HG02642 (cell line): ENCODE results near the gene URI1.

Source experiments
- ATAC-seq: cut with Tn5 transposase; IDR thresholded peaks from one replicate; pipeline ENCODE4 v1.9.1; 2021; ENCODE audit warnings: mild to moderate bottlenecking; ENCODE audit not compliant: unreplicated experiment, poor library complexity

Gene URI1

DNA sequence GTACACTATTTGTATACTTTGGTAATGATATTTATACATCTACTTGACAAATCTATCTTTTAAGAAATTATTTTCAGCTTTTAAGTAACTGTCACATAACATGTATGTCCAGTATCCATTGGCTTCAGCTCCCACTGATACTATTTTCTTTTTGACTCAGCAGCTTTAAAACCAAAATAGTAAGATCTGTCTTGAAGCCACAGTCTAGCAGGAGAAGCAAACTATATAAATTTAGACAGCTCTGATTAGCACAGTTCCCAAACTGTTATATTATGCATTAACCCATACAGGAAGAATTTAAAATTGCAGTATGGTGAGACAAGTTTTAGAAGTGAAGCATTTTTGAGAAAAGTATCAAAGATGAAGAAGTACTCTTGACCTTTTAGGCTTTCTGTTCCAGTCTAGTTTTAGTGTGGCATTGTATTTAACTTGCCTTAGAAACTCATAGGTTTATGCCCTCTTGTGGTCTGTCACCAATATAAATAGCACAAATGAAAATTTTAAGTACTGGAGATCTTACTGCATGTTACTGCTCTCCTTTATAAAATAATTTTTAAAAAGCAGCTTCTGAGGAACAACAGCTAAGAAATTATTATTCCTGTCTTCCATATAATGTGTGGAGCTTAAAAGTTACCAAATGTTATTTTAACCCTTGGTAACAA, 24.7 kb downstream of the URI1 start:
- no peak for ATAC-seq

DNA sequence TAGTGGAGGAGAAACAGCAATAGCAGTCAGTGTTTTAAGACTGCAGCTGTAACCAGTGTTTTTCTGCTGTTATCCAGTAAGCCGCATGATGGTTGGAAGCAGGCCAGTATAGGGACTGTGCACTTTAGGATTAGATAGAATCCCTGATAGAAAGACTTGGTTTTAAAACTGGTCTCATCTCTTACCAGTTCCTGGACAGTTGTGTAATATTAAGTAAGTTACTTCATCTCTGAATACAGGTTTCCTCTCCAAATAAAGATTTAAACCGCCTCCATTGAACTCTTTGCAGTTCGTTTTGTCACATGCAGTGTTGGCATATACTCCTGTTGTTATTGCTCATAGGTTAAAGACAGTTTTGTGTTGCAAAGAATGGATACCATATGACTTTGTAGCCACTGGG, 25.6 kb downstream of the URI1 start:
- ATAC-seq = no peak

DNA sequence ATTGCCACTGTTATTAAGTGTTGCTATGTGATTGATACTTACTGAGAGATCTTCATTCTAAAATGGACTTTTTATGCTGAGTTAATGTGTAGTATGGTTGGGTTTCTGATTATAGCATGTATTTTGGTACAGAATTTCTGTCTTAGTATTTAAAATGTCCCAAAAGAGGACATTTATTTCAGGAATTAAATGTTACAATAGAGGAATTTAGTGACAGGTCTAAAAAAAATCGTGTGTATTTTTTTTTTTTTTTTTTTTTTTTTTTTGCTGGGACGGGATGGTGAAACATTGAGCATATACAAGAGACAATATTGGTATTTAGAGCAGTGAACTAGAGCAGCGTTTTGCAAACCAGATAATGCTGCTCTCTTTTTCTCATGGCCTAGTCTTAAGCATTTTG, 27.9 kb downstream of the URI1 start:
- no peak for ATAC-seq

DNA sequence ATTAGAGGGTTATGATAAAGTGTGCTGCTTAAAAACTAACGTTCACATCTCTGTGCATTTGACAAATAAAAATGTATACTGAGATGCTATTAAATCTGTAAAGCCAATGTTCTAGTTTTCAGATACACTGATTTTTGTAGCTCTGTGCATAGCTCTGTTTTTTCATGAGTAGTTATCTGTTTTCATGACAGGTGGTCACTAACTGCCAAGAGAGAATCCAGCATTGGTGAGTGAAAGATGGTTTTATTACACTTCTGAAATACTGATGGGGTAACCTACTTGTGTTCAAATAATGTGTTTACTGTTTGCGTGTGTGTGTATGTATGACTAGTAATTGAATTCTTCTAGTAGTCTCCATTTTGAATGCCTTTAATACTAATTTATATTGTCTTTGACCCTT, 29.0 kb downstream of the URI1 start:
- ATAC-seq = no peak

DNA sequence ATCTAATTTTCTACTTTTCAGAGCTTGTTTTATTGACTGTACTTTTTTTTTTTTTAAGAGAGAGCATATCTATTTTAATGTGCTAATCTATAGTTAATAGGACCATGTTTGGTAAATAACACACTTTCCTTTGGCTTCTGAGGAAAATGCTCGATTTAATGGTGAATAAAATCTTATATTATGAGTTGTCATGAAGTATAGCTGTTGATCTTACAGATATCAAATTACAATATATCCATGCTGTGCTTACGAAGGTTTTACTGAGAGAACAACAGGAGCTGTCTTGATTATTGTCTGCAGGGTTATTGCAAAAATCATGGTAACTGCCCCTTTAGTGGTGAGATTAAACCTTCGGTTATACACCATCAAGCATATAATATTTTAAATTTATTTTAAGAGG, 29.6 kb downstream of the URI1 start:
- no peak for ATAC-seq

DNA sequence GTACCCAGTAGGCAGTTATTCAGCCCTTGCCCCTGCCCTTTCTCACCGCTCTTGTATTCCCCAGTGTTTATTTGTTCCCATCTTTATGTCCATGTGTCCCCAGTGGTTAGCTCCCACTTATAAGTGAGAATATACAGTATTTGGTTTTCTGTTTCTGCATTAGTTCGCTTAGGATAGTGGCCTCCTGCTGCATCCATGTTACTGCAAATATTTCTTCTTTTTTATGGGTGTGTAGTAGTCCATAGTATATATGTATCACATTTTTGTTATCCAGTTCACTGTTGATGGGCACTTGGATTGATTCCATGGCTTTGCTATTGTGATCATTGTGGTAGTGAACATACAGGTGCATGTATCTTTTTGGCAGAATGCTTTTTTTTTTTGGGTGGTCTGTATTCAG, 32.7 kb downstream of the URI1 start:
- no peak for ATAC-seq

DNA sequence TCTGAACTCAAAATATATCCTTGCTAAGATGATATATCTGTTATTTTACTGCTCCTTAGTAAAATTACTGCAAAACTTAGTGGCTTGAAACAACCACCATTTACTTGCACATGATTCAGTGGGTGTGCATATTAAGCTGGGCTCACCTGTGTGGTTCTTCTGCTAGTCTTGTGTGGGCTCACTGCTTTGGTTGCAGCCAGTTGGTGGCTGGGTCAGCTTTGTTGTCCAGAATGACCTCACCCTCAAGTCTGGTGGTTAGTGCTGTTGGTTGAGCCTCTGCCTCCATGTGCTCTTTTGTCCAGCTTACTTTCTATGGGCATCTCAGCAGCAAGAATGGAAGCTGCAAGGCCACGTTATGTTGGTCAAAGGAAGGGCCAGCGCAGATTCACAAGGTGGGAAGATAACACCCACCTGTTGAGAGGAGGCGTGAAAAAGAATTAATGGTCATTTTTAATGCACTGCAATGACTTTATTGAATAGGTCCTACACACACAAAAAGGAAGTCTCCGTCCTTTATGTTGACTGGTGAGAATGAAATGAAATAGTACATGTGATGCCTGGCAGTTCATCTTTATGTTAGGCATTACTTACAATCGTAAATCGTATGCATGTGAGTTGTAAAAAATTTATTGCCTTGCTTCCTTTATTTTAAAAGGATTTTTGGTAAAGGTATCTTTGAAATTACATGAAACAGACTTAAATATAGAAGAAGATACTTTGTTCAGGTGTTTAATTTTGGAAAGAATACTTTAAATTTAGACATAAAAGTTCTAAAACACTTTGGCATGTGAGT, 34.3 kb downstream of the URI1 start:
- ATAC-seq = no peak

DNA sequence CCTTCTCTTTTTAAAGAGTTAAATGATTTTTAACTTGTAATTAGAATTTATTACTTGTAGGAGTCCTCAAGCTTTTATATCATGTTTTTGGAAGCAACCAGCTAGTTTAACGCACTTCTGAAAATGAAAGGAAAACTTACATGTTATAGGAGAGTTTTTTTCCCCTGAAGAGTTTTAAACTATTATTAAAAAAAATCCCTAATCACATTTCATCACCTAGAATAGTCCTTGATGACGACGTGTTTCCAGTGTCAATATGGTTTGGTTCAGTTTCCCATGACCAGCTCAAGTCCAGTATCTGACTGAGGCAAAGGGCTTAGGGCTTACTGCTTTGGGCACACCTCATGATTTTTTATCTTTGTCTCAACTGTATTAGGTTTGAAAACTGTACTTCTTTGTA, 36.0 kb downstream of the URI1 start:
- no peak for ATAC-seq

DNA sequence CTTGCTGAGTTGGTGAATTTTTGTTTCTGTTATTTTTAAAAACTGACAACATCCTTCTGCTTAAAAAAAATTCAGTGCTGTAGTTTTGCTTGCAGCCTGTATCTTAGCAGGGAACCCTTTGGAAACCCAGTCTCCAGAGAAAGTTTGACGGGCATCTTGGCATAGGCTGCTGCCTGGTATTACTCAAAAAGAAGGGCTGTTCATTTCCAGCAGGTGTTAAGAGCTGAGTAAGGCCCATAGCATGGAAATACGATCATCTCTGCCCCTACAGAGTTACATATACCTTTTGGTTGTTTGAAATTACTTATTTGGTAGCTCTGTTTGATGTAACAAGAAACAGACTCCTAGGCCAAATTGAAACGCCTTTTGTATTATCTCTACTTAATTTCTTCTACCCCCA, 41.5 kb downstream of the URI1 start:
- no peak for ATAC-seq

DNA sequence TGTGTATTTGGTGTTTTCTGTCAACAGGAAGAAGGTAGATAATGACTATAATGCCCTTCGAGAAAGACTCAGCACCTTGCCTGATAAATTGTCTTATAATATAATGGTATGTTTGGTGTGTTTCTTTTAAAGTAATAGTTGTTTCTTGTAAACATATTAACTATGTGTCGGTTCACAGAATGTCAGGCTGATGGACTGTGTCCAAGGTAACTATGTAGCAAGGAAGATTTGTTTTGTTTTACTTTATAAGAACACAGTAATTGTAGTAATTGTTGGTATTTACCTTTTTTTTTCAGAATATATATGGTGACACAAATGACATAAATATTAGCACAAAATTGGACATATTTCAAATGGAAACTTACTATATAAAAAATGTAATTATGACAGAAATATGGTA, 43.2 kb downstream of the URI1 start:
- no peak for ATAC-seq

DNA sequence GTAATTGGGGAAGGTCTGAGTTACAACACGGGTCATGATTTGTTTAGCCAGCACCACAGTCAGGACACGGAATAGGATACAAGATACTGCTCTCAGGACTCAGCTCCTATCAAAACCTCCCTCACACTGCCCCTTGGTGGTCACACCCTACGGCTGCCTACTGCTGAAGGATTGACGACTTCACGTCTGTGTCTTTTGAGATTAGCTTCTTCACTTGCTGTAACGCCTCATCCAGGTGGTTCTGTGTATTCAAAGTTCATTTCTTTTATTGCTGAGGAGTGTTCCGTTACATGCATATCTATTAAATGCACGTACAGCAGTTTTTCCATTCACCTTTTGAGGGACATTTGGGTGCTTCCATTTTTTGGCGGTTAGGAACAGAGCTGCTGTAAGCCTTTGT, 46.3 kb downstream of the URI1 start:
- ATAC-seq = no peak

DNA sequence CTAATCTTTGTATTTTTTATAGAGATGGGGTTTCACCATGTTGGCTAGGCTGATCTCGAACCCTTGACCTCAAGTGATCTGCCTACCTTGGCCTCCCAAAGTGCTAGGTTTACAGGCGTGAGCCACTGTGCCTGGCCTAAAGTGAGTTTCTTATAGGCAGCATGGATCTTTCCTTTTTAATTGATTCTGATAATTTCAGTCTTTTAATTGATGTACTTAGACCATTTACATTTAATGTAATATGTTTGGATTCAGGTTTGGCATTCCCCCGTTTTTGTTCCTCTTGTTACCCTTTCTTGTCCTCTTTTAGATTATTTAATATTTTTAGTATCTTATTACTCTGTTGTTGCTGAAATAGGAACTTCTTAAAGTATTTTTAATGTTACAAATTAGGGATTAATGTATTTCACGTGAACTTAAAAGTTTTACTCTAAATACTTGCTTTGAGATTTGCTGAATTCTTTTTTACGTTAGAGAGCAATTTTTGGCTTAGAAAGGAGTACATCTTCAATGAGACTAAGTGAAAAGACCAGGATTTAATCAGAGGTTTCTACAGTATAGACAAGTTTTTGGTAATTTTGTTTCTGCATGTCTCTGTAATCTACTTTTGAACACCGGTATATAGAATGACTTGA, 50.3 kb downstream of the URI1 start:
- no peak for ATAC-seq

DNA sequence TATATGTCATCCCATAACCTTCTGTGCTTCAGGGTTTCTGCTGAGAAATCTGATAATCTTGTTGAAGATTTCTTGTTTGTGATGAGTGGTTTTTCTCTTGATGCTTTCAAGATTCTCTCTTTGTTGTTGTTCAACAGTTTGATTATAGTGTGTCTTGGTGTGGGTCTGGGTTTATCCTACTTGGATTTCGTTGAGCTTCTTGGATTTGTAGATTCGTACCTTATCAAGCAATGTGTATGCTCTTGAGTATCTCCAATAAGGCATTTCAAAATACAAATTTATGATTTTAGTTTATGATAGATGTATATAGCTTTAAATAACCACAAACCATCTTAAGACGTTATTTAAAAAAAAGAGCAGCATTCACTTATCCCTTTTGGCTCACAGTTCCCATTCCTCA, 57.5 kb downstream of the URI1 start:
- no peak for ATAC-seq

DNA sequence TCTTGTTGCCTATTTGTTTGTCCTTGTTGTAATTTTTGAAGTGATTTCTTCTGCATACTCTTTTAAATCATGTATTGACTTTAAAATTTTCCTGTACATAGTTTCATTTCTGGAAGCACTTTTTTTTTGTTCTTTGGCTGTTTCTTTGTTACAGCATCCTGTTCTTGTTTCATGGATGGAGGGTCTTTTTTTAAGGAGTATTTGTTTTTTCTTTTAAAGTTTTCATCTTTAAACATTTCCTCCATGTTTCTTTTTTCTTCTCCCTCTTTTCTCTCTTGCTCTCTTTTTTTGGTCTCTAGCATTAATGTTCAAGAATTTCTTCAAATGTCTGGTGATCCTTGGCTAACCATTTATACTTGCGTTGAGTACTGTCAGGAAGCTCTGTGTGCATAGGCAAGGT, 58.8 kb downstream of the URI1 start:
- ATAC-seq = no peak

DNA sequence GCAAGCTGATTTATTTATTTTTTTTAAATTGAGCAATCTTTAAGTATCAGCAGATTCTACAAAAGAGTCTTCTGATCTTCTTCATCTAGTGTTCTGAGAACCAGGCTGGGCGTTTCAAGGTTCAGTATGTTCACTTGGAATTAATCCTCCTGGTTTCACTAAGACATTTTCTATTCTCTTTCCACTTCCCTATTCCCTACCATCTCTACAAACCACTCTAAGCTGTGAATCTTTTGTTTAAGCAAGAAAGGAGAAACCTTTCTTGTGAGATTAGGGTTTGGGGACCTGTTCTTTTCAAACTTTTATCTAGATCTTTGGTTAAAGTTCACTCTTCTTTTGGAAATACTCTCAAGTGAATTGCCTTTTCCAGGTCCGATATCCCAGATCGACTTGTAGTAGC, 59.3 kb downstream of the URI1 start:
- no peak for ATAC-seq

DNA sequence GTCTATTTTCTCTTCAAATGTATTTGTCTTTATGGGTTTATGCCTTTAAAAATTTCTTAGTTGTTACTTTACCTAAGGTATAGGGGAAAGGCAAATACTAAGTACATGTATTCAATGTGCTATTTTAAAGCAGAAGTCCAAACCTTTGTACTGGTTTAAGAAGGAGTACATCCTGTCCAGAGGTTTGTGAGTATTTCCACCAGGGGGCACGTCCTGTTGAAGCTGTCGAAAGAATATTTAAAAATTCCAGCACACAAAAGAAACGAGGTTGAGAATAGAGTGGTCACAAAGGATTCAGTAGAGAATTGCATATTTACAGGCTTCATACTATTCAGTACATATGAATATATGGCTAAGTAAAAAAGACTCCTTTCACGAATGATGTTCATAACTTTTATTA, 59.8 kb downstream of the URI1 start:
- no peak for ATAC-seq

DNA sequence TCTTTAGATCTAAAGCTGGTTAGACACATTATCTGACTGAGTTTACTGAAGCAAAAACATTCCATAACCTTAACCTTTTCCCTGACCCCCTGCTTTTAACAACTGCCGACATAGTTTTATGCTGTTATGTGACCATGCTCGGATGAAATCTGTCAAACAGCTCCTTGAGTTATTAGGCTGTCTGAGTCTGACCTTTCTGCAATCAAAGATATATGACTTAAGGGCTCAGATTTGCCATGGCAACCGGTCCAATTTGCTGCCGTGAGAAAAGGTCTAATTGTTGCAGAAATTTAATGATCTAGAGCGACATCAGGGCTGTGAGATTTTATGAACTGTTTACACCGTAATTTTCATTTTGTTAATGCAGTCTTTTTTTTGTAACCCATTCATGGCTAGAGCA, 61.8 kb downstream of the URI1 start:
- ATAC-seq = no peak

DNA sequence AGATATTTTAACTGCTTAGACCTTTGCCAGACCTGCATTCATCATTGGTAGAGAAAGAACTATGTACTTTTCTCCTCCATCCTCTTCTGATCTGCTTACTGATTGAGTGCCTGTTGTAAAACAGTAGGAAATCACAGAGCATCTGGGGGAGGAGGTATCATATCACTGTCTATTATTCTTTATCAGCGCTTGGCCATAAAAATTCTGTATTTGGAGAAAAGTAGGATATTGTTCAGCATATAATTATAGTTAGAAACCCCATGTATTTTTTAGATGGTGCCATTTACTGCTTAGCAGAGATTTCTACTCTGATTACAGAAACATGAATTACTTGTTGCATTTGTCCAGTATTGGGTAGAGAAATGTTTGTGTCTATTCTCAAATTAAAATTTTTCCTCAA, 62.4 kb downstream of the URI1 start:
- no peak for ATAC-seq

DNA sequence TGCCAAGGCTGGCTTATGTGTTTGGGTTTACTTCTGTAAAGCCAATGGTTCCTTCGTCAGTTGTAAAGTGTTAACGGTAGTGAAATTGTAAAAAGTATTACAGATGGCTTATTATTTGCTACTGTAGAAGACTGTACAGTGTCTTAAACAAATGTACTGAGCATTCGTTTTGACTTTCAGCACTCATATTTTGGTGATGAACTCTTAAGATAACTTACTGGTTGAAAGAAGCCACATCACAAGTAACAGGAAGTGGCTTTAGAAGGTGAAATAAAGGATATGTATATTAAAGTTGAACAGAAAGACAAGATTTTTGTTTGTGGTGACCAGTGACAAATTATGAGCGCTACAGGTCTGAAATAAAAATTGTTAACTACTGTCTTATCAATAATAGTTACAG, 64.2 kb downstream of the URI1 start:
- no peak for ATAC-seq

DNA sequence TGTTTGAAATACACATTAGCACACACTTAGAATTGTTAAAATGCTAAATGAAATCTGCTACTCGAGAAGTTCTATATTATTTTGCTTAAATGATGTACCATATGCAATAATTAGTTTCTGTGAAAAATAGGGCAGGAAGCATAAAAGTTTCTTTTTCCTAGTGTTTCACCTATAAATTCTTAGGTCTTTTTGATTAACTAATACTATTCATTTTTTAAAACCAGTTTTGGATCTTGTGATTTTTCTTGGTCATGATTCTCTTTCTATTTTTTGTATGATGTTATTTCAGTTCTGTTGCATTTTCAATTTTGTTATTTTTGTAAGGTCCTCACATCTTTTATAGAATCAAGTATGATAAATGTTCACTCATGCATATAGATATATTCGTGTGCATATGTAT, 66.1 kb downstream of the URI1 start:
- ATAC-seq = no peak

DNA sequence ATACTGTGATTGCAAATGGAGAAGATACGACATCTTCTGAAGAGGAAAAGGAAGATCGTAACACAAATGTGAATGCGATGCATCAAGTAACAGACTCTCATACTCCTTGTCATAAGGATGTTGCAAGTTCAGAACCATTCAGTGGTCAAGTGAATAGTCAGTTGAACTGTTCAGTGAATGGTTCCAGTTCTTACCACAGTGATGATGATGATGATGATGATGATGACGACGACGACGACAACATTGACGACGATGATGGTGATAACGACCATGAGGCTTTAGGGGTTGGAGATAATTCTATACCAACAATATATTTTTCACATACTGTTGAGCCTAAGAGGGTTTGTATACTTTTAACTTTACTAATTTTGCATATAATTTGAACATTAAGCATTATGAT, 67.0 kb downstream of the URI1 start:
- no peak for ATAC-seq

DNA sequence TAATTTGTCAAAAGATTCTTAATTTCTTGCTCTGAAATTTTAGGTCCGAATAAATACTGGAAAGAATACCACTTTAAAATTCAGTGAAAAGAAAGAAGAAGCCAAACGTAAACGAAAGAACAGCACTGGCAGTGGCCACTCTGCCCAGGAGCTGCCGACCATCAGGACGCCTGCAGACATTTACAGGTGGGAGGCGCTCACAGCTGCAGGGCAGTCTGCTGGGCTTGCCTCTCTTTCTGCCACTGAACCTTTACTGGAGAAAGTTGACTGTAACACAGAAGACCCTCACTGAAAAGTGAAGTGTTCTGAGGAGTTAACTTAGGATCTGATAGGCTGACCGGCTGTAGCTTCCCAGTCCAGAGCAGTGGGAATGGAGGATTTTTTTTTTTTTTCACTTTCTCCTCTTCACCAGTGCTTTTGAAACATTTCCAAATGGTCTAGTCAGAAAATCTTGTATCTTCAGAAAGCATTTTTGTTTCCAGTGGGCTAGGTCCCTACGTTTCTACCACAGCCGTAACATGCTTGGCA, 69.1 kb downstream of the URI1 start:
- ATAC-seq = no peak
